Medulla oblongata (tissue), 1 donor: ENCODE data around the gene NT5DC3.

Experiments
- DNase-seq: peaks from one replicate; pipeline ENCODE4 v3.0.0-alpha.2; 2015; ENCODE audit errors: extremely low spot score

NT5DC3 gene

DNA sequence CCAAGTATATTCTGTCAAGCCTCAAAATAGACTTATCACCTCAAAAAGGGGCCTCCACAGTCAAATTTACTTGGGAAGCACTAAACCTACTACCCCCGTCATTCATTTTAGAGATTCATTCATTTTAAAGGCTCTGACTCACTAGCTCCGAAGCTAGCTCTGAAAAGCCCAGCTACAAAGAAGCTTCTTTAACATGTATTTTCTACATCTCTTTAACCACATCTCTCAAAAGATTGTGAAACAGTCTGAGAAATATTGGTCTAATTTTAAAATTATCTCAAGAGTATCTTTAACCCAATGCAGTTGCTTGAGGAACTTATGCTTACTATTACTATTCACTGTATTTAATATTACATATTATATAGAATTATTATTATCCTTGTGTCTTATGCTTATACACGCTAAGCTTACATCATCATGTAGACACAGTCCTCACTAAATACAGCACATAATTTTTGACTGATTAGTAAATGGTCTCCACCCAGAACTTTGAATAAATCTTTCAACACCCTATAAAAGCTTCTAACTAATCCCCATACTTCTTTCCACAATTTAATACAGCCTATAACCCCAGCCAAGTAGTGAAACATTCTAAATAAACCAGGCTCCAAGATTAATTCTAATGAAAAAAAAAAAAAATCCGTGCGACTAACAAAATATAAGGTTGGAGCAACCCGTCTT, 7.8 kb downstream of the NT5DC3 start:
- no peak for DNase-seq

DNA sequence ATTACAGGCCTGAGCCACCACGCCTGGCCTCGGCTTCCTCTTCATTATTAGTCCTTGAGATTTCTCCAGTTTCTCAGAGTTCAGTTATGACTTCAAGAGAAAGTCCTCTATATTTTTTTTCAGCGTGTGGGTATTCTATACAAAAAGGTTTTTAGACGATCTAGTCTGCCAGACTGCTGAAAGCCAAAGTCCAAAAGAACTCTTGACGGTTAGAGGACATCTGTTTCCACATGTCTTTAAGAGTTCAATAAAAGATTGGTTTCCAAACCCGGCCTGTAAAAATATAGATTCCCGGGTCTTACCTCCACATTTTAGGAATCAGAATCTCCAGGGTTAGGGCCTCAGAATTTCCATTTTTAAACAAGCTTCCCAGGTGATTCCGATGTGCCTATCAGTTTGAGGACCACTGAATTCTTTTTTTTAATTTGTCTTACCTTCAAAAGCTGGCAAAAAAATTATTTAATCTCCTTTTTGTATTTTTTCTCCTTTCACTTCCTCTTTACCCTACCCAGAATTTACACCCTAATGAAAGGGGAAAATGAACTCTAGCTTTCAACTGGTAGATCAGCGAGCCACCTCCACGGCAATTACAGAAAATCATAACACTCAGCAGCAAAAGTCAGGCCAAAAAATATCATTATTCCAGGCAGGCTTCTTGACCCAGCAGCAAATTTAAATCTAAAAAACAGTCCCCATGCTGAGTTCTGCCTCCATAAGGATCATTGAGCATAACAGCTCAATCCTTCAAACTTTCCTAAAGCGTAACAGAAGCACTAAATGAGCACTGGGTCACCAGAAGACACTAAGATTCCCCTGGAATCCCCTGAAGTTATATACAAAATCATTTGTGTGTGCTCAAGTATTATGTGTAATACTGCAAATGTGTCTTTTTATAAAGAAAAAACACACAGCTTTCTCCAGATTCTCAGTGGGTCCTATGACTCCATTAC, 8.7 kb downstream of the NT5DC3 start:
- DNase-seq, result no peak

- DNase-seq, result no peak
These were observed 10.2 kb downstream of the NT5DC3 start for GRCh38 chr12:103830730-103831320.

DNA sequence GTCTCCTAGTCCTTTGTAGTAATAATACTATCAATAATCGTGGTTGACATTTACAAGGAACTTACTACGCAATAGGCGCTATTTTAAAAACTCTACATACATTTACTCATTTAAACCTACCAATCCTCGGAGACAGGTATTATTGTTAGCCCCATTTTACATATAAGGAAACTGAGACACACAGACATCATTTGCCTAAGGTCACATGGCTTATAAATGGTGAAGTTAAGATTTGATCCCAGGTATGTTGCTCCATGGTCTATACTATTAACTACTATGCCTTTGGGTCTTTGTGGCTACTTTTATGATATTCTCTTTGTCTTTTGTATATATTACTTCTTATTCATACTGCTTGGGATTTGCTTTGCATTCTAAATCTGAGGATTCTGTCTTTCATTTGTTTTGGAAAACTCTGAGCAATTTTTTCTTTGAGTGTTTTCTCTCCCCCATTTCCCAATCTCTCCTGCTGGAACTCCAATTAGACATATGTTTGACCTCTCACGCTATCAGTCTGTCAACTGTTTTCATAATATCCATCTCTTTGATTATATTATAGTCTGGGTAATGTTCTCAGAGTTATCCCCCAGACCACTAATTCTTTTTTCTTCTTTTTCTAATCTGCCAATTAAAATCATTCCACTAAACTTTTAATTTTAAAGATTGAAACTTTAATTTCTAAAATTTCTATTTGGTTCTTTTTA, 10.9 kb downstream of the NT5DC3 start:
- DNase-seq, result no peak

DNA sequence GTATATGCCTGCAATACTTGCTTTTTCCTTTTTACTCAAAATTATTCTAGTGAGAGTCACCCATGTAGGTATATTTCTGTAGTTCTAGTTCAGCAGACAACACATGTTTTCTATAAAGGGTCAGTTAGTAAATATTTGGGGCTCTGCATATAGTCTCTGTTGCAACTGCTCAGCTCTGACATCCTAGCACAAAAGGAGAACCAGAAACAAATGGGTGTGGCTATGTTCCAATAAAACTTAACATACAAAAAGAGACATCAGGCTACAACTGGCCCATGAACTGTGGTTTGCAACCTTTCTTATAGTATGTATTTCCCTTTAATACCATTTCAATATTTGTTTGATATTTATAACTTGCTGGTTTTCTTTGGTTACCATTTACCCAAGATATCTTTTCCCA, 11.9 kb downstream of the NT5DC3 start:
- DNase-seq, result no peak

DNA sequence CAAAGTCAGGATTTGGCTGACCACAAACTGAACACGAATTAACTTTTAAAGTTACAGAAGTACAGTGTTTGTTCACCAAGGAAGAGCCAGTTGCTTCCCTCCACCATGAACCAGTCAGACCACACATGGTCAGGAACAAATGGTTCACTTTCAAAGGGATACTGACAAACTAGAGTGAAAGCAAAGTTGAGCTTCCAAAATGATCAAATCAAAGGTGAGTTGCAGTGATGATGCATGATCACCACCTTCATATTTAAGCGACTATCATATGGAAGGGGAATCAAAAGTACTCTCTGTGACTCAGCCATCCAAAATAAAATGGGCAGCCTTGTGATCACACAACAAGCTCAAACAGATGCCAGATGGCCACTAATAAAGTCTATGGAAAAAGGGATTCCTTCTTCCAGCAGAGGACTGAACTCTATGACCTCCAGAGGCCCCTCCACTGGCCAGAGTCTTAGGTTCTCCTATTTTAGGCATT, 13.1 kb downstream of the NT5DC3 start:
- no peak for DNase-seq

- DNase-seq, result no peak
These were observed 16.2 kb downstream of the NT5DC3 start for GRCh38 chr12:103824845-103825244.

GRCh38 chr12:103824290-103824689, 16.7 kb downstream of the NT5DC3 start:
- no peak for DNase-seq

DNA sequence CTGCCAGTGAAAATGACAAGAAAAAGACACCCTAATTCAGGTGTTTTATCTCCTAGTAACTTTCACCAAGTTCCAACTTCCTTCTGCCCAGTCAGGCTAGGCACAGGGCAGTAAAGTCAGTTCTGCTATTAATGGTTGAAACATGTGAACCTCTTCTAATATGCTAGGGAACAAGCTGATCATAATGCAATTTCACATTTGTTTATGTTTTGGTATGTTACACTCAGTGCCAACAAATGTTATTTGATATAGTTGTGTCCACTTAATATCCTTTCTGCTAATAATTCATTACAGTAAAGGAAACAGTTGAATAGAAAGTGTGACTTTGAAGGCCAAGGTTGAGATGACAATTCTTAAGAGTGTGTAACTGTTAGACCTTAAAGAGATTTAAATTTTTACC, 17.2 kb downstream of the NT5DC3 start:
- DNase-seq, result no peak

GRCh38 chr12:103821773-103822172, 19.3 kb downstream of the NT5DC3 start:
- DNase-seq, result no peak

DNA sequence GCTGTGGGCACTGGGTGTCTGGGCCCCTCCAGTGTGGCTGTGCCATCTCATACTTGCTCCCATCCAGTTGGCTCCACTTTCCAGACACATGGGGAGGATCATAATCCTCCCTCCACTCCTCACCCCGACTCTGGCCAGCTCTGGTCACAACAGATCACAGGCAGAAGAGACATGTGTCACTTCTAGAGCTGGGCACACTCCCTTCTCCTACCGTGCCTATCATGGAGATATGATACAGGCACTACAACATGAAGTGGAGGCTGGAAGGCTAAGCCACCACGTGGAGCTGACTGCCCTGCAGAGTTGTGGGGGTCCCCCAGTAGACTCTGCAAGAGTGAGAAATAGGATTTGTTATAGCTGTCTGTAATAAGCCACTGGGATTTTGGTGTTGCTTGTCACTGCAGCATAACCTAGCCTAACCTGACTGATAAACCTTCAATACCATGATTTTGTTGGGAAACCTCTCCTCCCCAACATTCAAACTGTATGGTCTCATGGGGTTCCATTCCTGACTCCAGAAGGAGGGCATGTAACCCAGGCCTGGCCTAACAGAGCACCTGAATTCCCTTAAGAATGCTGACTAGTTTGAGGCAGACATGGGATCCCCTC, 20.0 kb downstream of the NT5DC3 start:
- DNase-seq, result no peak

DNA sequence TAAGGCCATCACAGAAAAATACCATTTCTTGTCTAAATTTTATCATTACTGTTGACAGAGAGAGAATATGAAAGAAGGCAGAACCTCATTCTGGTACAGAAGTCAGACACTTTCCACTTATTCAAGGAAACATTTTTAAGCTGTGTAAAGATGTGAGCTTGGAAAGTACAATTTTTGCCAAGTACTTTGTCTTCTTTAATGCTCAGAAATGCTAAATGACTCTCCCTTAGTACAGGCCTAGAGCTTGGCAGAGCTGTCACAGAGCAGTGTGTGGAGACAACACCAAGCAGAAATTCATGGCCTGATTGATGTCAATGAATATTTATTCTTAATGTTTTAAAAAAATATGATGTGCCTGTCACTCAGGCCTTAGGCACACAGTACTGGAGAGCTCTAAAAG, 20.7 kb downstream of the NT5DC3 start:
- DNase-seq, result peak; percentile 42

DNA sequence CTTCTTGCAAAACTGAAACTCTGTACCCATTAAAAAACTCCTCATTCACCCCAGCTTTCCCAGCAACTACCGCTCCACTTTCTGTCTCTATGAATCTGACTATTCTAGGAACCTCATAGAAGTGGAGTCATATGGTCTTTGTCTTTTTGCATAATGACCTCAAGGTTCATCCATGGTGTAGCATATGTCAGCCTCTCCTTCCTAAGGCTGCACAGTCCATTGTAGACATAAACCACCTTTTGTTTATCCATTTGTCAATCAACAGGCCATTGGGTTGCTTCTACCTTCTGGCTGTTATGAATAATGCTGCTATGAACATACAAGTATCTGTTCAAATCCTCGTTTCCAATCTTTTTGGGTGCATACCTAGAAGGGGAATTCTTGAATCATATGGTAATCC, 21.1 kb downstream of the NT5DC3 start:
- no peak for DNase-seq

- no peak for DNase-seq
These were observed 21.7 kb downstream of the NT5DC3 start for GRCh38 chr12:103819312-103819711.

GRCh38 chr12:103817791-103818190, 23.2 kb downstream of the NT5DC3 start:
- DNase-seq, result no peak

DNA sequence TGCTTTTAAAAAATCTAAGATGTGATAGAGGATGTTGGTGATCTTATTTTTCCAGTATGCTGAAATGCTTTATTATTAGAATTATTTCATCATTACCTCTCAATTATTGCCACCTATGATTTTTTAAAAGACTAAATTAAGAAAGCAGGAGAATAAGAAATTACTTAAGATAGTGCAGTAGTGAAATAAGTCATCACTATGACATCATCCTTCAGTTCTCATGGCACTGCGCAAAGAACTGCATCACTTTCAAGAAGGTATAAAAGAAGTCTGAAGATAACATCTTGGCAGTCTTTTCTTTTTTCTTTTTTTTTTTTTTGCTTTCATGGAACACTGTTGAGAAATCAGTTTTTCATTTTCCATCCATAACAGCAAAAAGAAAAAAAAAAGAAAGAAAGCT, 24.4 kb downstream of the NT5DC3 start:
- DNase-seq, result no peak

GRCh38 chr12:103814436-103814835, 26.6 kb downstream of the NT5DC3 start:
- DNase-seq, result no peak

DNA sequence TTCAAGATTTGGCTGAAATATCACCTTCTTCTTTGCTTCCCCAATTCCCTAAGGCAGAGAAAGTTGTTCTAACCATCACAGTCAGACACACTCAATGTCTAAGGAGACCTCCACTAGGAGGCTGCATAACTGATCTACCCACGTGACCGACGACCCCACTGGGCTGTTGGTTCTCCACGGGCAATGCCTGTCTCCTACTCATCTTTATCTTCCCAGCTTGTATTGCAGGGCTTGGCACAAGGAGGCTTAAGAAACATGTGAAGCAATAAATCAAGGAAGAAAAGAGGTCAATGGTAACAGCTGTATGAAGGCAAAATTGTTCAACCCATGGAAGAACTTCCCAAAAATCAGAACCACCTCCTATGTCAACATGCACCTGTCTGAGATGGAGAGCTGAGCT, 27.1 kb downstream of the NT5DC3 start:
- no peak for DNase-seq

DNA sequence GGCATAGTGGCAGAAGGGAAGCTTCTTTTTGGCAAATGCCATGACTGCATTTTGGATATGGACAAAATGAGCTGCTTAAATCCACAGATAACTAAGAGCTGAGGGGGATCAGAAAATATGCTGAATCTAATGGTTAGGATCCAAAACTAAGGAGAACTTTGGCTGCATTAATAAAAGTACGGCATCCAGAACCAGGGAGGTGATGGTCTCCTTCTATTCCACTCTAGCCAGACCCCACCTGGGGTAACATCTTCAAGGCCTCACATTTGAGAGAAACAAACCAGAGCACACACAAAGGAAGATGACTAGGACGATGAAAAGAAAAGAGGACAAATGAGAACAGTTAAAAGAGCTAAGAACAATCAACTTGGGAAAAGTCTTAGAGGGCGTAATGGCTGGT, 27.6 kb downstream of the NT5DC3 start:
- no peak for DNase-seq

DNA sequence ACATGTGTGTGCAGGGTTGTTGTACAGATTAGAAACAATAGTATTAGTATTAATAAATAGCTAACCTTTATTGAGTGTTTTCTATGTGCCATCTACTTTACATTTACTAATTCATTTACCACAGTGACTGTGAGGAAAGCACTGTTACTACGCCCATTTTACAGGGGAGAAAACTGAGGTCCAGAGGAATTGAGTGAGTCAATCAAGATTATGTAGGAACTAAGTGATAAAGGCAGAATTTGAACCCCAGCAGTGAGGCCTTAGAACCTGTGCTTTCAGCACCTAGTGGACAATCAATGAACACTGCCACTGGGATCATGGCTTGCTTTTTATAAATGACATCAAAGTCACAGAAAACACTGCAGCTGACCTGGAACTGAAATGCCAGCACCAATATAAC, 28.2 kb downstream of the NT5DC3 start:
- DNase-seq, result no peak

- DNase-seq, result no peak
These were observed 29.2 kb downstream of the NT5DC3 start for GRCh38 chr12:103811791-103812190.

GRCh38 chr12:103810111-103810510, 30.9 kb downstream of the NT5DC3 start:
- no peak for DNase-seq
